ENCODE measurements around the gene CCL14.

GRCh38 chr17:35973333-35974260 is 12.9 kb downstream of the CCL14 start:
- TF ChIP-seq ZNF282 (CRISPR knock-in tag; IDR thresholded peaks at IDR 0.05) (no peak), CREB1 (IDR thresholded peaks at IDR 0.05) (no peak), CREB1 (CRISPR knock-in tag; IDR thresholded peaks at IDR 0.05) (no peak), CC2D1A (IDR thresholded peaks at IDR 0.05) (no peak), THAP7 (CRISPR knock-in tag; IDR thresholded peaks at IDR 0.05) (no peak), CTCF (IDR thresholded peaks at IDR 0.05 in 2 of 3, conservative IDR thresholded peaks at IDR 0.05 in 1 of 3; ENCODE audit: insufficient read depth in 2 of 3, low read depth in 1 of 3, low read length in 3 of 3) (no peak), ZNF561 (CRISPR knock-in tag; conservative IDR thresholded peaks at IDR 0.05) (no peak), CBX5 (IDR thresholded peaks at IDR 0.05; ENCODE audit: borderline replicate concordance, low read depth) (no peak), EZH2 (IDR thresholded peaks at IDR 0.05; ENCODE audit: borderline replicate concordance, low read depth, low read length) (no peak), ZNF274 (IDR thresholded peaks at IDR 0.05; ENCODE audit: borderline replicate concordance, low read depth, low read length) (no peak)

Data from K562 (cell line).